Tongue (tissue), 2 donors: ENCODE results near the gene ST6GALNAC3. TPM values are rescaled to one million over a fixed set of nuclear protein-coding genes. Genes with fewer than 3 reads are reported as not detected.
"Not testable (repeated sequence)": the region's sequence is repeated elsewhere in the genome, so short reads cannot be mapped to it uniquely, and the experiment has no call there.

Source experiments
- DNase-seq: peaks from one replicate; pipeline ENCODE4 v3.0.0-alpha.2; 2015
- total RNA-seq: library from RNA; depleted of rRNA; stranded (reverse); fragments of >200 nt; gene quantifications from one replicate; pipeline ENCODE4 v1.2.3, GENCODE V29; 2014

Gene ST6GALNAC3
- 6.5 TPM for total RNA-seq

GRCh38 chr1:76074321-76075187 is at the start of gene ST6GALNAC3:
TSS of gene ST6GALNAC3 (plus strand) at chr1:76074746.
- peak; percentile 89 for DNase-seq

DNA sequence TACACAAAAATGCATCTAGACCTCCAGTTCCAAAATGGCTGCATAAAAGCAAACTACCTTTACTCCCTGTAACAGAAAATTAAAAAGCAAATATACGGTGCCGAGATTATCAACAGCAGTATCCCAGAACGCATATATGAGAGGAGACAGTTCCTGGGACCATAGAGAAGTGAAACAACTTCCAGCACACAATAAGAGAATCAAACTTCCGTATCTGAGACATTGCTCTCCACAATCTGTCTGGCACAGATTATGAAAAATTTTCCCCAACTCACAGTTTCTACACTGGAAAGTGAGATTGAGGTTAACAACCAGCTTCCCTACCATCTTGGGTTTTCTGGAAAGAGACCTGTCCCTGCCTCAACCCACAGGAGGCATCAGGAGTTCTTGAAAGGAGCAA is 47.2 kb upstream of the ST6GALNAC3 start:
- DNase-seq = no peak

GRCh38 chr1:76029331-76029730 is 45.2 kb upstream of the ST6GALNAC3 start:
- DNase-seq = no peak

GRCh38 chr1:76031496-76031895 is 43.0 kb upstream of the ST6GALNAC3 start:
- no peak for DNase-seq

- no peak for DNase-seq
Observed at GRCh38 chr1:76033800-76034475, 40.6 kb upstream of the ST6GALNAC3 start.

- no peak for DNase-seq
Observed at GRCh38 chr1:76035053-76035452, 39.5 kb upstream of the ST6GALNAC3 start.

- DNase-seq = no peak
Observed at GRCh38 chr1:76037324-76037723, 37.2 kb upstream of the ST6GALNAC3 start.

DNA sequence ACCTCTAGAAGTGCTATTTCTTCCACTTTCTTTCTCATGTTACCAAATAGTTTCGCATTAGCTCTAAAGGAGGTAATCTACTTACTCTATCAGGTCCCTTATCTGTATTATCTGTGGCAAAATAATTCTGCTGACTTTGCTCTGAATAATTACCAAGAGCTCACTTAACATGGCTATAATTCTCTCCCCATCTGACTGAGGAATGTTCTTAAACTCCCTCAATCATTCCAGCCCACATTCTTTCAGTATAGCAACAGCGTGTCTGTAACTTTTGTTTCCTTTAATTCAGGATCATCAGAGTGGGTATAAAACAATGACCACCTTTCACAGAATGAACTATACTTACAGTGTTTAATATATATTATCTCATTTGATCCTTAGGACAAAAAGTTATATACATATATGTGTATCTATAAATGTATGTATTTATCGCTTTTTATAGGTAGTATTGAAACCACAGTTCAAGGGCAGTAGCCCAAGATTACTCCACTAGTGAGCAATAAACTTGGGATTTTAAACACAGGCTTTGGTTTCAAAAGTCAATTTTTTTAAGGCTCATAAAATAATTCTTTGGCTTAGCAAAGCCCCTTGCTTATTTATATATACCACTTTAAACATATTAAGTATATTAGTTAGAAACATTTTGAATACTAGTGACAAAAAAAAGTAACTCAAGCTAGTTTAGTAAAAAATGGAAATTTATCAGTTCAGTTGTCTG is 36.1 kb upstream of the ST6GALNAC3 start:
- no peak for DNase-seq

- DNase-seq = no peak
Observed at GRCh38 chr1:76046149-76046548, 28.4 kb upstream of the ST6GALNAC3 start.

GRCh38 chr1:76048219-76048618 is 26.3 kb upstream of the ST6GALNAC3 start:
- peak; percentile 53 for DNase-seq

- DNase-seq = no peak
Observed at GRCh38 chr1:76048926-76049325, 25.6 kb upstream of the ST6GALNAC3 start.

- DNase-seq = no peak
Observed at GRCh38 chr1:76049498-76049897, 25.0 kb upstream of the ST6GALNAC3 start.

DNA sequence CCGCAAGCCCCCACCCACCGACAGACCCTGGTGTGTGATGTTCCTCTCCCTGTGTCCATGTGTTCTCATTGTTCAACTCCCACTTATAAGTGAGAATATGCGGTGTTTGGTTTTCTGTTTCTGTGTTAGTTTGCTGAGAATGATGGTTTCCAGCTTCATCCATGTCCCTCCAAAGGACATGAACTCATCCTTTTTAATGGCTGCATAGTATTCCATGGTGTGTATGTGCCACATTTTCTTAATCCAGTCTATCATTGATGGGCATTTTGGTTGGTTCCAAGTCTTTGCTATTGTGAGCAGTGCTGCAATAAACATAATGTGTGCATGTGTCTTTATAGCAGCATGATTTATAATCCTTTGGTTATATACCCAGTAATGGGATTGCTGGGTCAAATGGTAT is 24.5 kb upstream of the ST6GALNAC3 start:
- not testable (repeated sequence) for DNase-seq

- peak; percentile 34 for DNase-seq
Observed at GRCh38 chr1:76053021-76053420, 21.5 kb upstream of the ST6GALNAC3 start.

DNA sequence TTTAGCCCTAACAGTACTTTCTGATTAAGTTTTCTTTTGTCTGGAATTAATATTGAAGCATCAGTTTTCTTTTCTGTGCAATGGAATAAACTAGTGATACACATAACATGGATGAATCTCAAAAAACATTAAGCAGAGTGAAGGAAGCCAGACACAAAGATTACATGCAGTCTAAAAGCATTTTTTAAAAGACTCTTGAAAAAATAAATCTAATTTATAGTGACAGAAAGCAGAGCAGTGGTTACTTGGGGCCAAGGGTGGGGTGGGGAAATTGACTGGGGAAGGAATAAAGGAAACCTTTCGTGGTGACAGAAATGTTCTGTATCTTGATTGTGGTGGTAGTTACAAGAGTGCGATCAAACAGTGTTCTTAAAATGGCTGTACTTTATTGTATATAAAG is 20.2 kb upstream of the ST6GALNAC3 start:
- no peak for DNase-seq

GRCh38 chr1:76055987-76056386 is 18.6 kb upstream of the ST6GALNAC3 start:
- DNase-seq = no peak

- DNase-seq = no peak
Observed at GRCh38 chr1:76059451-76059850, 15.1 kb upstream of the ST6GALNAC3 start.

GRCh38 chr1:76065270-76065669 is 9.3 kb upstream of the ST6GALNAC3 start:
- DNase-seq = peak; percentile 34

DNA sequence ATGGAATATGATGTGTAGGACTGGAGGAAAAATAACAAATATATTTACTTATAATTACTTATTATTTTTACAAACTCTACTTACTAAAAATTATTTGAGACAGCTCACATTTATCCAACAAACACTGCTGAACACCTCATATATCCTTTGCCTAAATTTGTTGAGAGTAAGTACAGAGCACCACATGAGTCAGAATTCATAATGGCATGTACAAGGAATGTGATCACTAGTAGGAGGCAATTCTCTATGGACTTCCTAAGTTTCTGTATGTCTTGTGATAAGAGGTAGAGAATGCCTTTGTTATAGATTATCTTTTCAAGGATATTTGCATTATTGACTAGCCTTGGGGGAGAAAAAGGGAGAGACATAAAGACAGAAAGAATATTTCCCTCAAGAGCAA is 8.2 kb upstream of the ST6GALNAC3 start:
- no peak for DNase-seq

GRCh38 chr1:76068542-76068941 is 6.0 kb upstream of the ST6GALNAC3 start:
- peak; percentile 35 for DNase-seq

DNA sequence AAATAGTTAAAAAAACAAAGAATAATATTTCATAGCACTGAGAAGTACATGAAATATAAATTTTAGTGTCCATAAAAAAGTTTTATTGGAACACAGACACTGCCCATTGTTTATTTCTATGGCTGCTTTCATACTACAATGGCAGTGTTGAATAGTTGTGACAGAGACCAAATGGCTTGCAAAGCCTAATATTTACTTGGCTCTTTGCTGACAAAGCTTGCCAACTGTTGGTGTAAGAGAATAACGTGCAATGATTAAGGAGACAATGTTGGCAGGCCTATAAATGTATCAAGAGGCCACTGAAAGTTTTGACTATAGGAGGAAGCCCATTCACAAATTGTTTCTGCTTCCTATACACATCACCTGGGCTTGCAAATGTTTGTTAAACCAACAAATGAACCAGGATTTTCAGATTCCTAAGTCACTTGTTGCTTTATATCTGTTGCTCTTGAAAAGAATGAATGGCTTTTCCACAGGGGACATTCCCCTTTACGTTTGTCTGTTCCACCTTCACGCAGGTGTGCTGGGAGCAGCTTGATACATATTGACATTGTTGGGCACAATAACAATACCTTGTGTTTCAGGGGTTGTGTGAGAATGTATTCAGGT is 5.5 kb upstream of the ST6GALNAC3 start:
- peak; percentile 35 for DNase-seq

DNA sequence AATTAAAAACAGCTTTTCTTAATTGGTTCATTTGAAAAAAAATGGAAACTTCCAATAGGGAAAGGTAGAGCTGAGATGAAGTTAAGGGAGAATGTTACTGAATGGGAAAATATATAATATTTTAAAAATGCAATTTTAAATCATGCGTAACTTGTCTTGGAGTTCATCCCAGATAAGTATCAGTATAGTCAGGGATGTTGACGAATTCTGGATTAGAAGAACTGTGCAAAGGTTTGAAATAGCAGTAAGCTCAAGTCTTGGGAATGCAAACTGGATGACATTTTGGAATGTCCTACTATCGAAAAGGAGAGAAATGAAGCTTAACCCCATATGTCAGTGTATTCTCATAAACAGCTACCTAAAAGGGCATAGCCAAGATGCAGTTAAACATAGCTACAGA is 4.0 kb upstream of the ST6GALNAC3 start:
- DNase-seq = peak; percentile 32

GRCh38 chr1:76073481-76073880 is 1.1 kb upstream of the ST6GALNAC3 start:
- DNase-seq = no peak
